GM19099 (cell line): ENCODE data around the gene TFPI.

Experiments used
- POLR2A ChIP-seq: IDR thresholded peaks from 3 replicates; pipeline ENCODE4 v1.6.1; 2011; ENCODE audit warnings: low read depth; ENCODE audit not compliant: insufficient read length; ENCODE audit errors: extremely low read depth

The TFPI gene

GRCh38 chr2:187485523-187485922, 68.7 kb downstream of the TFPI start:
- no peak for TF ChIP-seq POLR2A

GRCh38 chr2:187483537-187483936, 70.7 kb downstream of the TFPI start:
- TF ChIP-seq POLR2A = no peak

DNA sequence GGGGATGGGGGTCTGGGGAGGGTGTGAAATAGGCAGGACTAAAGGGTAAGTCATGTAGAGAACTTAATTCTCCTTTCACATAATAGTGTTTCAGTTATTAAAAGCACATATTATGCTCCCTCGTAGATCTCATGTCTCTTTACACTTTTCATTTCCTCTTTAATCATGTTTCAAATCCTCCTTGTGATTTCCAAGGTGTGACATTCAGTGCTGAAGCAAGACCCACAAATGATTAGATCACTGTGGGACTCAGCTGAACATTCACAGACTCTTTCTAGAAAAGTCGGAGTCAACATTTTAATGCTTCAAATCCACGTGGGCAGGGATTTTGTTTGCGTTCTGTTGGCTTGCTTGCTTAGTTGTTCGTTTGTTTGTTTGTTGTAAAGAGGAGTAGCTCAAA, 71.4 kb downstream of the TFPI start:
- TF ChIP-seq POLR2A = no peak

DNA sequence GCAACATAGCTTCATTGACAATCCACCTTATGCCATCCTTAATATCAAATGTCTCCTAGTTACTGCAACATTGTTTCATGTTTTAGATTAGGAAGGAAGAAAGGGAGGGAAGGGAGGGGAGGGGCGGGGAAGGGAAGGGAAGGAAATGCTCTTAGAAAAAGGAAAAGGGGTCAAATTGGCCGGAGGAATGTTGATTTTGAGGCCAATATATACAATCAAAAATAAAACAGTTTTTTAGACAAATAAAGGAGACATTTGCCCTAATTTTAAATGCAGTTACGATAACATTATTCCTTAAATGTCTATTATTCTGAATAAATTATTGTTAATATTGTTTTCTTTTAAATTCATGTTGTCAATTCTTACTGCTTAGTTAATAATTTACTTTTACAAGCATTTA, 72.7 kb downstream of the TFPI start:
- TF ChIP-seq POLR2A = no peak

GRCh38 chr2:187478719-187479118, 75.5 kb downstream of the TFPI start:
- no peak for TF ChIP-seq POLR2A

DNA sequence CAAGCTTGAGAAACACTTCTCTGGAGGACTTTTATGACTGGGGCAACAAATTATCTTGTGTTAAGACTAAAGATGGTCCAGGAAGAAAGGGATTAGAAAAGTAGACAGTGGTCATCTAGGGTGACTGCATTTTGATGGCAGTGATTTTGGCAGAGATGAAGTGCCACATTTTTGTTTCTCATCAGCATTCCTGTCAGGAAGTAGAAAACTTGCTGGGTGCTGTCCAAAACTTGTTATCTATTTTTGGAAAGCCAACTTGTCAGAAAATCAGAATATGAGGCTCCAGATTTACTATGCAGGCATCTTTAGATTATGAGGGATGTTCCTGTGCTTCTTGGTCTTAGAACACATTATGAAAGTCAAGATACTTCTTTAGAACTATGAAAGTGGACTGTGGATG, 77.2 kb downstream of the TFPI start:
- TF ChIP-seq POLR2A = no peak

DNA sequence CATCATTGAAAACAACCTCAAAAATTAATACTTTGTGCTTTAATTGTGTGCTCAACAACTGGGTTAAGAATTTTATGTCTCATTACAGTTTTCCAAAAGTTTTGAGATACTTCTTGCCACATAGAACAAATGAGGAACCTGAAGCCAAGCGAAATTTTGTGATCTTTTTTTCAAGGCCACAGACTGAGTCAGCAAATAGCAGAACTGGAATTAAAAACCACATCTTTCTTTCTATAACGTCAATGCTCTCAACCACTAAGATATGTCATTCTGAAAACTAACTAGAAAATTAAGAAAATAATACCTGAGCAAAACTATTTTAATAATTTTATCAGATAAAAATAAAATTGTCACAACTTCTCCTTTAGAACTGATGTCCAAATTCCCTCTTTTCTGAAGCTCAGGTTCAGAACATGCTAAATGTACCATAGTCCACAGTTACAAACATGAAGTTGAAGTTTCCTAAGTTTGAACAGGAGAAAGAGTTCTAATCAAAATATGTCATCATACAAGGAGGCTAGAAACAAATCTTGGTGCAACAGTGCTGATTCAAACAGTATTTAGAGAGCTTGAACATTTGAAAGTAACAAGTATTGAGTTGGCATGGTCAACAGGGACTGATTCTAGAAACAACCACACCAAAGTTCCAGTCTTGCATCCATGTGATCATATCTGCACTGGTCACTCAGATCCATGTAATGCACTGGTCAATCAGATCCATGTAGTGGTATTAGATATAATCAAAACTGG, 78.6 kb downstream of the TFPI start:
- TF ChIP-seq POLR2A = no peak

- TF ChIP-seq POLR2A = no peak
These were observed 83.5 kb downstream of the TFPI start for GRCh38 chr2:187470698-187471097.

- no peak for TF ChIP-seq POLR2A
These were observed 84.7 kb downstream of the TFPI start for GRCh38 chr2:187469538-187469937.

- no peak for TF ChIP-seq POLR2A
These were observed 86.0 kb downstream of the TFPI start for GRCh38 chr2:187468262-187468661.

- no peak for TF ChIP-seq POLR2A
These were observed 88.0 kb downstream of the TFPI start for GRCh38 chr2:187466129-187466792.

GRCh38 chr2:187462839-187463238, 91.4 kb downstream of the TFPI start:
- no peak for TF ChIP-seq POLR2A

GRCh38 chr2:187461294-187462261, 92.7 kb downstream of the TFPI start:
- TF ChIP-seq POLR2A = no peak

DNA sequence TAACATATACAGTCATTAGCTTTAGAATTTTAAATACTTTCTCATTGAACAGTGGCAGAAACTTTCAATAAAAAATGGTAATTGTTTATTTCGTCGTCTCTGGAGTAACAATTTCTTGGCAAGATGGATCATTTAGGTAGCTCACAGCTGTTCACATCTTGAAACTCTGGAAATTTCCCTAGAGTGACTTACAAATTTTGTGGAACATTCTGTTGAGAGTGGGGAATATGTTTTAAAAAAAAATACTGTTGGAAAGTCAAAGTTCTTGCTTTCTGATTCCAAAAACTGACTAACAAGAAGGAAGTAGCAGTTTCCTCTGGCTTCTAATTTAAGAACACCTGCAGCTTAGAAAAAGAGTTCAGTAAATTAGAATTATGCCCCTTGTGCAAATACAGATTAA, 95.0 kb downstream of the TFPI start:
- no peak for TF ChIP-seq POLR2A

DNA sequence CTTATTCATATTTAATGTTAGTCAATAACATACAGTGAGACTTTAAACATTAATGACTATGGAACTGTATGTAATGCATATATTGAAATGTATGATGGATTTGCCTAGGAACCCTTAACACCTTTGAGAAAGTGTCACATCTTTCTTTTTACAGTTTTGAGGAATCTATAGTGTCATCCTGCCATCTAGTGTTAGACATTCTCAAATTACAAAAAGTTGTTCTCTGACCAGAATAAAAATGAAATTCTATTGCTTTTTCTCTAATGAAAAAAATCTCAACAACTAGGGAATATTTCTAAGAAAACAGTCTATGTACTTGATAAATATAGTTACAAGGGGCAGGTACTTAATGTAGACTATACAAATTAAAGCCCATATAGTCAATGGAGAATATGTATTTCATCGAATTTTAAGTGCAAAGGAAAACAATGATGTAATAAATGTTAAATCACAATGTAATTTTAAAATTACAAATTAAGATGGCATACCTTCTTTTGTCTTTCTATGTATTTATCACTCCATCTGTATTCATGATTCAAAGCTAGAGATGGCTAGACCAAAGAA, 101.1 kb downstream of the TFPI start:
- TF ChIP-seq POLR2A = no peak
